NCI-H446 (cell line): Measurements from ENCODE around the gene DGUOK.
"Not testable (repeated sequence)": the region's sequence is repeated elsewhere in the genome, so short reads cannot be mapped to it uniquely, and the experiment has no call there.

Experiments
- DNase-seq, 2 experiments: peaks; one replicate each; lab custom pipeline; 2025; lab: John Stamatoyannopoulos, UW

The DGUOK gene

GRCh38 chr2:73926493-73927327 is at the start of gene DGUOK:
Gene DGUOK (plus strand): TSS chr2:73926880. CDS start chr2:73926911, 31 bp downstream.
- DNase-seq, result peak; percentile 97 to 98

- no peak for DNase-seq
Measured at GRCh38 chr2:73877071-73877802, 49.4 kb upstream of the DGUOK start.

- not testable (repeated sequence) for DNase-seq
Measured at GRCh38 chr2:73877984-73878383, 48.7 kb upstream of the DGUOK start.

GRCh38 chr2:73885406-73885805 is 41.3 kb upstream of the DGUOK start:
- no peak for DNase-seq

- no peak for DNase-seq
Measured at GRCh38 chr2:73886357-73886756, 40.3 kb upstream of the DGUOK start.

GRCh38 chr2:73887596-73888353 is 38.9 kb upstream of the DGUOK start:
- DNase-seq, result not testable (repeated sequence)

GRCh38 chr2:73888388-73888787 is 38.3 kb upstream of the DGUOK start:
- no peak for DNase-seq

- no peak for DNase-seq
Measured at GRCh38 chr2:73889206-73889605, 37.5 kb upstream of the DGUOK start.

- no peak for DNase-seq
Measured at GRCh38 chr2:73890301-73891092, 36.2 kb upstream of the DGUOK start.

- DNase-seq, result no peak
Measured at GRCh38 chr2:73891276-73891901, 35.3 kb upstream of the DGUOK start.

- DNase-seq, result no peak
Measured at GRCh38 chr2:73892631-73893329, 33.9 kb upstream of the DGUOK start, which contains the start of gene ACTG2. Gene ACTG2 (plus strand): TSS chr2:73893008. CDS start chr2:73901312, 8,304 bp downstream.

- no peak for DNase-seq
Measured at GRCh38 chr2:73893764-73894474, 32.8 kb upstream of the DGUOK start.

GRCh38 chr2:73894475-73894850 is 32.2 kb upstream of the DGUOK start:
- DNase-seq, result no peak

GRCh38 chr2:73894877-73895276 is 31.8 kb upstream of the DGUOK start:
- no peak for DNase-seq

- no peak for DNase-seq
Measured at GRCh38 chr2:73895473-73895872, 31.2 kb upstream of the DGUOK start.

GRCh38 chr2:73896362-73897239 is 30.1 kb upstream of the DGUOK start:
- DNase-seq, result no peak

GRCh38 chr2:73897240-73897583 is 29.5 kb upstream of the DGUOK start:
- no peak for DNase-seq

- no peak for DNase-seq
Measured at GRCh38 chr2:73897934-73898333, 28.7 kb upstream of the DGUOK start.

- DNase-seq, result no peak
Measured at GRCh38 chr2:73899801-73900336, 26.8 kb upstream of the DGUOK start.
